ENCODE data around the gene OSBPL10.

Gene OSBPL10

GRCh38 chr3:31903686-31904431, 77.2 kb downstream of the OSBPL10 start:
- DNase-seq (ENCODE audit: insufficient read length, low spot score) = no peak
- no peak for FAIRE-seq

GRCh38 chr3:31900583-31900982, 80.5 kb downstream of the OSBPL10 start:
- DNase-seq (ENCODE audit: insufficient read length, low spot score) (no peak), FAIRE-seq (no peak)
- TF ChIP-seq TAF1 (IDR thresholded peaks at IDR 0.05; ENCODE audit: low read depth, low read length) (no peak), PAX5 (IDR thresholded peaks at IDR 0.05; ENCODE audit: insufficient read depth, low read length, severe bottlenecking) (no peak), POLR2A (IDR thresholded peaks at IDR 0.05; ENCODE audit: low read depth, low read length) (no peak), POU2F2 (IDR thresholded peaks at IDR 0.05; ENCODE audit: low read depth, low read length) (no peak), SPI1 (IDR thresholded peaks at IDR 0.05; ENCODE audit: low read depth, low read length) (no peak), POLR2AphosphoS5 (IDR thresholded peaks at IDR 0.05; ENCODE audit: low read depth, low read length) (no peak)

More at GRCh38 chr3:31903686-31904431, 77.2 kb downstream of the OSBPL10 start:
- TF ChIP-seq POLR2AphosphoS5 (IDR thresholded peaks at IDR 0.05; ENCODE audit: low read depth, low read length) (no peak), POU2F2 (IDR thresholded peaks at IDR 0.05; ENCODE audit: low read depth, low read length) (no peak), POLR2A (IDR thresholded peaks at IDR 0.05; ENCODE audit: low read depth, low read length) (no peak), SPI1 (IDR thresholded peaks at IDR 0.05; ENCODE audit: low read depth, low read length) (no peak), TAF1 (IDR thresholded peaks at IDR 0.05; ENCODE audit: low read depth, low read length) (no peak), PAX5 (IDR thresholded peaks at IDR 0.05; ENCODE audit: insufficient read depth, low read length, severe bottlenecking) (no peak)

GRCh38 chr3:31896648-31897433, 84.2 kb downstream of the OSBPL10 start:
- TF ChIP-seq SPI1 (IDR thresholded peaks at IDR 0.05; ENCODE audit: low read depth, low read length) (no peak), PAX5 (IDR thresholded peaks at IDR 0.05; ENCODE audit: insufficient read depth, low read length, severe bottlenecking) (no peak), POLR2AphosphoS5 (IDR thresholded peaks at IDR 0.05; ENCODE audit: low read depth, low read length) (no peak), POLR2A (IDR thresholded peaks at IDR 0.05; ENCODE audit: low read depth, low read length) (no peak), POU2F2 (IDR thresholded peaks at IDR 0.05; ENCODE audit: low read depth, low read length) (no peak), TAF1 (IDR thresholded peaks at IDR 0.05; ENCODE audit: low read depth, low read length) (no peak)
- no peak for DNase-seq (ENCODE audit: insufficient read length, low spot score)
- FAIRE-seq = no peak

- DNase-seq (ENCODE audit: insufficient read length, low spot score) = no peak
- no peak for FAIRE-seq
- TF ChIP-seq POU2F2 (IDR thresholded peaks at IDR 0.05; ENCODE audit: low read depth, low read length) (no peak), POLR2A (IDR thresholded peaks at IDR 0.05; ENCODE audit: low read depth, low read length) (no peak), TAF1 (IDR thresholded peaks at IDR 0.05; ENCODE audit: low read depth, low read length) (no peak), PAX5 (IDR thresholded peaks at IDR 0.05; ENCODE audit: insufficient read depth, low read length, severe bottlenecking) (no peak), SPI1 (IDR thresholded peaks at IDR 0.05; ENCODE audit: low read depth, low read length) (no peak), POLR2AphosphoS5 (IDR thresholded peaks at IDR 0.05; ENCODE audit: low read depth, low read length) (no peak)
Observed at GRCh38 chr3:31896026-31896425, 85.0 kb downstream of the OSBPL10 start.

- TF ChIP-seq POLR2A (IDR thresholded peaks at IDR 0.05; ENCODE audit: low read depth, low read length) (no peak), TAF1 (IDR thresholded peaks at IDR 0.05; ENCODE audit: low read depth, low read length) (no peak), SPI1 (IDR thresholded peaks at IDR 0.05; ENCODE audit: low read depth, low read length) (no peak), POLR2AphosphoS5 (IDR thresholded peaks at IDR 0.05; ENCODE audit: low read depth, low read length) (no peak), POU2F2 (IDR thresholded peaks at IDR 0.05; ENCODE audit: low read depth, low read length) (no peak), PAX5 (IDR thresholded peaks at IDR 0.05; ENCODE audit: insufficient read depth, low read length, severe bottlenecking) (no peak)
- FAIRE-seq (no peak), DNase-seq (ENCODE audit: insufficient read length, low spot score) (no peak)
Observed at GRCh38 chr3:31895471-31895870, 85.6 kb downstream of the OSBPL10 start.

- DNase-seq (ENCODE audit: insufficient read length, low spot score) (no peak), FAIRE-seq (no peak)
- TF ChIP-seq TAF1 (IDR thresholded peaks at IDR 0.05; ENCODE audit: low read depth, low read length) (no peak), POLR2A (IDR thresholded peaks at IDR 0.05; ENCODE audit: low read depth, low read length) (no peak), POU2F2 (IDR thresholded peaks at IDR 0.05; ENCODE audit: low read depth, low read length) (no peak), PAX5 (IDR thresholded peaks at IDR 0.05; ENCODE audit: insufficient read depth, low read length, severe bottlenecking) (no peak), POLR2AphosphoS5 (IDR thresholded peaks at IDR 0.05; ENCODE audit: low read depth, low read length) (no peak), SPI1 (IDR thresholded peaks at IDR 0.05; ENCODE audit: low read depth, low read length) (no peak)
Observed at GRCh38 chr3:31892916-31893573, 88.0 kb downstream of the OSBPL10 start.

- TF ChIP-seq POLR2AphosphoS5 (IDR thresholded peaks at IDR 0.05; ENCODE audit: low read depth, low read length) = no peak
- no peak for TF ChIP-seq POLR2A (IDR thresholded peaks at IDR 0.05; ENCODE audit: low read depth, low read length)
- no peak for TF ChIP-seq SPI1 (IDR thresholded peaks at IDR 0.05; ENCODE audit: low read depth, low read length)
- TF ChIP-seq TAF1 (IDR thresholded peaks at IDR 0.05; ENCODE audit: low read depth, low read length) = no peak
- TF ChIP-seq PAX5 (IDR thresholded peaks at IDR 0.05; ENCODE audit: insufficient read depth, low read length, severe bottlenecking) = no peak
- TF ChIP-seq POU2F2 (IDR thresholded peaks at IDR 0.05; ENCODE audit: low read depth, low read length) = no peak
- no peak for FAIRE-seq
- DNase-seq (ENCODE audit: insufficient read length, low spot score) = no peak
Observed at GRCh38 chr3:31892500-31892899, 88.6 kb downstream of the OSBPL10 start.

- no peak for DNase-seq (ENCODE audit: insufficient read length, low spot score)
- no peak for TF ChIP-seq POLR2AphosphoS5 (IDR thresholded peaks at IDR 0.05; ENCODE audit: low read depth, low read length)
Observed at GRCh38 chr3:31891876-31892455, 89.1 kb downstream of the OSBPL10 start.

More at GRCh38 chr3:31891876-31892455, 89.1 kb downstream of the OSBPL10 start:
- no peak for FAIRE-seq
